ENCODE measurements around the gene NACC1.

- no peak for TF ChIP-seq ZNF416 (tag by site-specific recombination; IDR thresholded peaks at IDR 0.05)
- TF ChIP-seq CTCF (tag by site-specific recombination; IDR thresholded peaks at IDR 0.05), result no peak
- TF ChIP-seq KLF10 (tag by site-specific recombination; IDR thresholded peaks at IDR 0.05), result no peak
- TF ChIP-seq ZNF449 (tag by site-specific recombination; IDR thresholded peaks at IDR 0.05), result no peak
- no peak for TF ChIP-seq ZNF654 (tag by site-specific recombination; IDR thresholded peaks at IDR 0.05; ENCODE audit: low read depth)
- no peak for TF ChIP-seq ZNF133 (tag by site-specific recombination; IDR thresholded peaks at IDR 0.05)
- TF ChIP-seq ZNF24 (tag by site-specific recombination; IDR thresholded peaks at IDR 0.05), result no peak
- TF ChIP-seq ZBTB6 (tag by site-specific recombination; IDR thresholded peaks at IDR 0.05), result no peak
- TF ChIP-seq ZNF585B (tag by site-specific recombination; IDR thresholded peaks at IDR 0.05), result no peak
- no peak for TF ChIP-seq ZNF10 (tag by site-specific recombination; IDR thresholded peaks at IDR 0.05)
- no peak for TF ChIP-seq ZBTB26 (tag by site-specific recombination; optimal IDR thresholded peaks at IDR 0.05)
- no peak for TF ChIP-seq BCL11A (tag by site-specific recombination; IDR thresholded peaks at IDR 0.05; ENCODE audit: low read depth)
- no peak for TF ChIP-seq ZNF837 (tag by site-specific recombination; IDR thresholded peaks at IDR 0.05)
These were observed 34.4 kb upstream of the NACC1 start for GRCh38 chr19:13083627-13084026.
